Vein endothelial cell (primary cell): ENCODE results near the gene NEGR1. TPM values are rescaled to one million over a fixed set of nuclear protein-coding genes. Genes with fewer than 3 reads are reported as not detected.

Source experiments
- small RNA-seq: library from RNA; depleted of rRNA; stranded (forward); fragments of <200 nt; gene quantifications from one replicate; pipeline ENCODE3, GENCODE V24; 2012
- total RNA-seq: library from RNA; depleted of rRNA; stranded (reverse); fragments of >200 nt; gene quantifications from 2 replicates; pipeline ENCODE4 v1.2.3, GENCODE V29; 2012

NEGR1 gene
- total RNA-seq: 4.9 and 10.8 TPM in 2 replicates

GRCh38 chr1:72282271-72283021 lies at the start of gene NEGR1:
NEGR1 (minus strand) TSS chr1:72282539.

Small RNA genes lying within 50 kb of the gene (small RNA-seq; reads per million reads assigned to genes)
- gene AL358453.1: not detected
- not detected for gene AL359821.1
